Hepatocyte (in vitro differentiated cells): ENCODE results near the gene GRAP2. TPM values are rescaled to one million over a fixed set of nuclear protein-coding genes. Genes with fewer than 3 reads are reported as not detected.
"Not testable (repeated sequence)": the region's sequence is repeated elsewhere in the genome, so short reads cannot be mapped to it uniquely, and the experiment has no call there.

Source experiments
- DNase-seq: peaks from one replicate; pipeline ENCODE4 v3.0.0-alpha.2; 2016; ENCODE audit warnings: low spot score
- H2AFZ ChIP-seq: fragments of 200-600 bp; sonication (generic); 2 replicates; pipeline ENCODE4 v1.6.0; 2016; ENCODE audit warnings: antibody characterized with exemption, mild to moderate bottlenecking
- H3K27ac ChIP-seq: fragments of 200-600 bp; sonication (generic); 2 replicates; pipeline ENCODE4 v1.5.1; 2016; ENCODE audit warnings: mild to moderate bottlenecking
- H3K27me3 ChIP-seq: fragments of 200-600 bp; sonication (generic); 2 replicates; pipeline ENCODE4 v1.6.1; 2016
- H3K36me3 ChIP-seq: fragments of 200-600 bp; sonication (generic); replicated peaks from 2 replicates; pipeline ENCODE4 v1.5.1; 2016; ENCODE audit warnings: low read depth; ENCODE audit not compliant: insufficient read depth
- H3K4me1 ChIP-seq: fragments of 200-600 bp; sonication (generic); 2 replicates; pipeline ENCODE4 v1.5.1; 2016; ENCODE audit warnings: mild to moderate bottlenecking, moderate library complexity; ENCODE audit not compliant: insufficient read depth
- H3K4me2 ChIP-seq: fragments of 200-600 bp; sonication (generic); 2 replicates; pipeline ENCODE4 v1.6.0; 2016
- H3K4me3 ChIP-seq: fragments of 200-600 bp; sonication (generic); 2 replicates; pipeline ENCODE4 v1.5.1; 2016; ENCODE audit warnings: mild to moderate bottlenecking
- H3K79me2 ChIP-seq: fragments of 200-600 bp; sonication (generic); 2 replicates; pipeline ENCODE4 v1.6.0; 2017; ENCODE audit warnings: mild to moderate bottlenecking
- H3K9me2 ChIP-seq: fragments of 200-600 bp; sonication (generic); replicated peaks from 2 replicates; pipeline ENCODE4 v1.6.0; 2017; ENCODE audit warnings: mild to moderate bottlenecking; ENCODE audit not compliant: insufficient read depth
- H3K9me3 ChIP-seq: fragments of 200-600 bp; sonication (generic); 2 replicates; pipeline ENCODE4 v1.5.1; 2016; ENCODE audit warnings: low read depth, mild to moderate bottlenecking
- H4K20me1 ChIP-seq: fragments of 200-600 bp; sonication (generic); 2 replicates; pipeline ENCODE4 v1.6.0; 2016; ENCODE audit warnings: mild to moderate bottlenecking; ENCODE audit not compliant: insufficient read depth, poor library complexity, severe bottlenecking
- CTCF ChIP-seq: fragments of 200-600 bp; sonication (generic); IDR thresholded peaks from 2 replicates; pipeline ENCODE4 v1.5.1; 2016; ENCODE audit warnings: antibody characterized with exemption, mild to moderate bottlenecking; ENCODE audit not compliant: poor library complexity
- EZH2 ChIP-seq: fragments of 200-600 bp; sonication (generic); IDR thresholded peaks from 2 replicates; pipeline ENCODE4 v1.6.1; 2016; ENCODE audit warnings: antibody characterized with exemption, mild to moderate bottlenecking, borderline replicate concordance
- EZH2phosphoT487 ChIP-seq: fragments of 200-600 bp; sonication (generic); IDR thresholded peaks from one replicate; pipeline ENCODE4 v1.6.1; 2018; ENCODE audit warnings: antibody characterized with exemption, mild to moderate bottlenecking, low read depth, moderate library complexity; ENCODE audit not compliant: unreplicated experiment, severe bottlenecking
- WGBS: methylation state at CpG from one replicate; pipeline ENCODE4 v1.1.6; 2016; ENCODE audit warnings: low lambda C conversion rate; ENCODE audit errors: missing lambda C conversion rate; 5-methylcytosine and 5-hydroxymethylcytosine counted together
- polyA plus RNA-seq: library from polyadenylated mRNA; unstranded; fragments of >200 nt; fragmentation: Nextera tagmentation; extraction: Ambion mirVana; gene quantifications from 2 replicates; pipeline ENCODE4 v1.2.1, GENCODE V29; 2016
- total RNA-seq: library from RNA; depleted of rRNA; stranded (reverse); fragments of >200 nt; gene quantifications from 2 replicates; pipeline ENCODE4 v1.2.3, GENCODE V29; 2014

GRAP2 gene
- total and polyA plus RNA-seq, 2 experiments from 2014 or later = 0.51 TPM; not detected in 1

- WGBS = 45% methylated on average over 8 of the region's 8 CpGs
- Histone ChIP-seq H3K4me1 (peaks cover 8% of the 10 kb centered on the region), H3K36me3 (no peaks in the 10 kb centered on the region), H2AFZ (no peak overlapping the region), H3K4me2 (no peak overlapping the region), H3K27me3 (no peaks in the 10 kb centered on the region), H3K4me3 (no peak overlapping the region), H3K27ac (no peak overlapping the region), H3K9me2 (no peaks in the 10 kb centered on the region), H4K20me1 (no peaks in the 10 kb centered on the region), H3K79me2 (no peaks in the 10 kb centered on the region), H3K9me3 (no peaks in the 10 kb centered on the region)
- no peak for DNase-seq
- TF ChIP-seq EZH2phosphoT487 (no peak), EZH2 (no peak), CTCF (no peak)
Observed at GRCh38 chr22:39946503-39947219, 45.8 kb downstream of the GRAP2 start.

DNA sequence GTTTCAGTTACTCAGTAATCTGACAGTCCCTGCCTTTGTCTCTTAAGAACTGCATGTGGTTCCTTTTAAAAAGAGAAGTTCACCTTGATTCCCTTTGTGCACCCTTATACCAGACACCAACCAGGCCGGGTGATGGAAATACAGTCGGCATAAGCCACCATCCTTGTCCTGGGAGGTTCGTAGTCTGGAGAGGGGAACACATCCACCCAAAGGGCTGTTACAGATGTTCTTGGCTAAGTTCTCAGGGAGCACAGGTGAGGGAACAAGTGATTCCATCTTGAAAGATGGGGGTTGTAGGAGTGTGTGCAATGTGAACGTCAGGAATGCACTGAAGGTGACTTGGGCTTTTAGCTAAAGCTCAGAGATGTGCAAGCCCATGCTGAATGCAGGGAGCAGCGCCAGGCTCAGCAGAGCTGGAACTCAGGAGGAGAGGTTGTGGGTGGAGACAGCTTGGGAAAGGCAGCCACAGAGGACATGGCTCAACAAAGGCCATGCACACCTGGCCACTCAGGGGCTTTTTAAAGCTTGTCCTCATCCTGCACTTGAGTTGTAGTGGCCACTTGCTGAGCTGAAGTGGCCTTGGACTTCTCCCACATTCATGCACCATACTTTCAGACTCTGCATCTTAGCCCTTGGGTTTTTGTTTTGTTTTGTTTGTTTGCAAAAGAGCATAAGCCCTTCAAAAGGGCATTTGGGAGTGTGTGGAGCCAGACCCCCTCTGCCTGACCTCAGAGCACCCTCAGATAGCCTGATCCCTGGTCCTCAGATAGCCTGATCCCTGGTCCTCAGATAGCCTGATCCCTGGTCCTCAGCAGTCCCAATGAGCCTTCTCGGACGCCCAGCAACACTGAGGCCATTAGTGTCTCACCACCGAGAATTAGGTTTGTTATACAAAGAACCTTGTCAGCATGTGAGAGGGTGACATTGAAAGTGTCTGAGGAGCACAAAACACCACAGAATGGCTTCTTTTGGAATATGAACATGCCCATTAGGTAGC is 46.6 kb downstream of the GRAP2 start:
- Histone ChIP-seq H3K4me3 (no peak overlapping the region), H4K20me1 (no peaks in the 10 kb centered on the region), H3K9me3 (no peaks in the 10 kb centered on the region), H3K27ac (no peak overlapping the region), H3K36me3 (no peaks in the 10 kb centered on the region), H3K4me1 (peaks cover 8% of the 10 kb centered on the region), H3K4me2 (no peak overlapping the region), H3K9me2 (no peaks in the 10 kb centered on the region), H3K79me2 (no peaks in the 10 kb centered on the region), H2AFZ (no peak overlapping the region), H3K27me3 (no peaks in the 10 kb centered on the region)
- 89% methylated on average over 8 of the region's 8 CpGs for WGBS
- no peak for DNase-seq
- TF ChIP-seq EZH2phosphoT487 (no peak), EZH2 (no peak), CTCF (no peak)

GRCh38 chr22:39949964-39950737 is 49.3 kb downstream of the GRAP2 start:
- Histone ChIP-seq H3K9me2 (no peaks in the 10 kb centered on the region), H2AFZ (no peak overlapping the region), H3K27ac (no peak overlapping the region), H3K79me2 (no peaks in the 10 kb centered on the region), H3K36me3 (no peaks in the 10 kb centered on the region), H4K20me1 (no peaks in the 10 kb centered on the region), H3K9me3 (no peaks in the 10 kb centered on the region), H3K4me1 (peaks cover 8% of the 10 kb centered on the region), H3K4me3 (no peak overlapping the region), H3K27me3 (no peaks in the 10 kb centered on the region), H3K4me2 (no peak overlapping the region)
- 88% methylated on average over 8 of the region's 8 CpGs for WGBS
- DNase-seq = no peak
- TF ChIP-seq CTCF = no peak
- TF ChIP-seq EZH2phosphoT487 = no peak
- TF ChIP-seq EZH2 = no peak

- not testable (repeated sequence) for H3K9me2 ChIP-seq, H3K27ac ChIP-seq
- WGBS = 70% methylated on average over 11 of the region's 11 CpGs
Observed at GRCh38 chr22:39951603-39952293, 50.9 kb downstream of the GRAP2 start.

More at GRCh38 chr22:39951603-39952293, 50.9 kb downstream of the GRAP2 start:
- not testable (repeated sequence) for H3K4me3 ChIP-seq, H3K9me3 ChIP-seq, DNase-seq, H4K20me1 ChIP-seq, H3K4me2 ChIP-seq, H3K36me3 ChIP-seq, H3K27me3 ChIP-seq, H3K4me1 ChIP-seq, H2AFZ ChIP-seq, H3K79me2 ChIP-seq
